Naive B cell (primary cell): ENCODE results near the gene ART4. TPM values are rescaled to one million over a fixed set of nuclear protein-coding genes. Genes with fewer than 3 reads are reported as not detected.

ENCODE experiments used
- ATAC-seq, 2 donors: fragments of 150-1000 bp; cut with Tn5 transposase; 2 replicates each; pipeline ENCODE4 v1.10.0; 2021; ENCODE audit warnings: low read depth in 2 of 2, mild to moderate bottlenecking in 2 of 2, moderate library complexity in 2 of 2
- DNase-seq: peaks from one replicate; pipeline ENCODE4 v3.0.0; 2022
- H3K27ac Mint-ChIP-seq, 6 donors: one replicate each; pipeline ENCODE4 v1.8.0; 2020 to 2022; ENCODE audit warnings: mild to moderate bottlenecking in 6 of 6, mixed read lengths in 6 of 6, moderate library complexity in 5 of 6, inconsistent platforms in 2 of 6
- H3K27me3 Mint-ChIP-seq, 3 donors: one replicate each; pipeline ENCODE4 v1.8.0; 2021 to 2022; ENCODE audit warnings: mixed read lengths in 3 of 3, mild to moderate bottlenecking in 1 of 3
- H3K36me3 Mint-ChIP-seq, 2 donors: one replicate each; pipeline ENCODE4 v1.8.0; 2020 to 2022; ENCODE audit warnings: mixed read lengths in 2 of 2, inconsistent platforms in 1 of 2, mild to moderate bottlenecking in 1 of 2
- H3K4me1 Mint-ChIP-seq, 3 donors: one replicate each; pipeline ENCODE4 v1.8.0; 2020 to 2022; ENCODE audit warnings: mixed read lengths in 3 of 3, inconsistent platforms in 1 of 3, mild to moderate bottlenecking in 1 of 3, moderate library complexity in 1 of 3
- H3K4me3 Mint-ChIP-seq, 8 donors: one replicate each; pipeline ENCODE4 v1.8.0; 2020 to 2022; ENCODE audit warnings: mild to moderate bottlenecking in 8 of 8, mixed read lengths in 8 of 8, moderate library complexity in 8 of 8, inconsistent platforms in 2 of 8
- H3K9me3 Mint-ChIP-seq, 7 donors: one replicate each; pipeline ENCODE4 v1.8.0; 2020 to 2022; ENCODE audit warnings: mixed read lengths in 7 of 7, mild to moderate bottlenecking in 5 of 7, inconsistent platforms in 2 of 7, moderate library complexity in 1 of 7
- polyA plus RNA-seq, 6 donors: library from polyadenylated mRNA; unstranded; fragments of 300-500 nt; fragmentation: Illumina TruSeq; gene quantifications; one replicate each; pipeline ENCODE4 v1.2.3, GENCODE V29; 2021; ENCODE audit warnings: low read depth in 6 of 6

The ART4 gene
- polyA plus RNA-seq, 6 donors from 2014 or later, result not detected

- Mint-ChIP-seq H3K36me3 (no peaks in the 10 kb centered on the region), H3K4me3 (no peak overlapping the region), H3K4me1 (peaks cover 4 to 12% (median 5%) of the 10 kb centered on the region in 3 donors), H3K9me3 (no peaks in the 10 kb centered on the region), H3K27ac (peak overlapping the region in 1 of 6 donors; percentile 79), H3K27me3 (no peaks in the 10 kb centered on the region)
- DNase-seq (no peak), ATAC-seq (no peak)
Observed at GRCh38 chr12:14846042-14846587, 2.8 kb upstream of the ART4 start.

DNA sequence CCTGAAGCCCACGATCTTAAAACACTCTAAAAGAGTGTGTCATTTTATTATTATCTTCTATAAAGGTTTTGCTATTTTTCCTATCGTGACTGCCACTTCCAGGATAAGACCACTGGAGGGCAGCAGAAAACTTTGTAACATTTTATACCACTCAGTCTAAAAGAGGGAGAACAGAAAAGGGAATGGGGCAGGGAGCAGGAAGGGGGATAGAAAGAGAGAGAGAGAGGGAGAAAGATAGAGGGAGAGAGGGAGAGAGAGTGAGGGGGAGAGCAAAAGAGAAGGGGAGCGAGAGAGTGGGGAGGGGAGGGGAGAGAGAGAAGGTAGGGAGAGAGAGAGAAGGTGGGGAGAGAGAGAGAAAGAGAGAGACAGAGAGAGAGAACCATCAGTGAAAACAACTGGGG, 2.0 kb upstream of the ART4 start:
- Mint-ChIP-seq H3K4me1 (peaks cover 4 to 13% (median 5%) of the 10 kb centered on the region in 3 donors), H3K27me3 (no peaks in the 10 kb centered on the region), H3K4me3 (peak overlapping the region in 1 of 8 donors; percentile 7), H3K36me3 (no peaks in the 10 kb centered on the region), H3K9me3 (no peaks in the 10 kb centered on the region), H3K27ac (peak overlapping the region in 5 of 6 donors; percentile 14 to 92 (median 88))
- peak; percentile 38 to 65 for ATAC-seq
- DNase-seq, result peak; percentile 42

DNA sequence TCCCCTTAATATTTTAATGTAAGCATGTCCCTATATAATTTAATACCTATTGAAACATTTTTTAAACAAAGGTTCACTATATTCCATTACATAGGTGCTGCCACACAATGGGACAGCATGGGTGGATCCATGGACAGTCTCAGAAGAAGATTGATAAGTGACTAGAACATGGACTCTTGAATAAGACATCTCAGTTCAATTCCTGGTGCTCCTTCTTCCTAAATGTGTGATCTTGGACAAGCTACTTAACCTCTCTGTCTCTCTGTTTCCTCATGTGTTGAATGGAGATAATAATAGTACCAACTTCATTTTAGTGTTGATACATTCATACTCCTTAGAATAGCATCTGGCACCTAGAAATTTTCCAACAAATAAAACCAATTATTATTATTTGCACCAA, 1.1 kb upstream of the ART4 start:
- Mint-ChIP-seq H3K36me3 (no peaks in the 10 kb centered on the region), H3K9me3 (peaks cover 0 to 1% (median 0%) of the 10 kb centered on the region in 7 donors), H3K27me3 (peaks cover 0 to 3% (median 0%) of the 10 kb centered on the region in 3 donors), H3K27ac (no peak overlapping the region), H3K4me1 (peaks cover 4 to 13% (median 5%) of the 10 kb centered on the region in 3 donors), H3K4me3 (no peak overlapping the region)
- ATAC-seq, result no peak
- no peak for DNase-seq

DNA sequence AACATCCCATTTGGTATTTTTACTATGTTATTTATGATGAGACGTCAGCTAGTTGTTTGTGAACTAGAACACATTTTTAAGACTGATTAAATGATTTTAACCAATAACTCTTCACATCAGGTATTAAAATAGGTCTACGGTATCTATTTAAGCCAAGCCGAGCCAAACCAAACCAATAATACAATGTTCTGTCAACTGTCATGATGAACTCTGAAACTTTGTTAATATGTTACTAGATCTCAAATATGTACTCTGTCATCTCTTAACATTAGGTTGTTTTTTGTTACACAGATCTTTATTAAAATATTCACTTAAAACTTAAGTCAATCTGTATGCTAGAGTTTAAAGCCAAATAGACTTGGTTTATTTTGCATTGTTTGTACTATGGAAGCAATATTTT, 1.0 kb downstream of the ART4 start:
- Mint-ChIP-seq H3K27me3 (peaks cover 0 to 8% (median 6%) of the 10 kb centered on the region in 3 donors), H3K4me3 (no peak overlapping the region), H3K9me3 (peaks cover 0 to 5% (median 0%) of the 10 kb centered on the region in 7 donors), H3K27ac (no peak overlapping the region), H3K4me1 (peaks cover 4 to 13% (median 5%) of the 10 kb centered on the region in 3 donors), H3K36me3 (peaks cover 0 to 4% of the 10 kb centered on the region in 2 donors)
- ATAC-seq (no peak), DNase-seq (no peak)

GRCh38 chr12:14841761-14842160, 1.6 kb downstream of the ART4 start:
- Mint-ChIP-seq H3K36me3 (peaks cover 0 to 4% of the 10 kb centered on the region in 2 donors), H3K4me1 (peaks cover 4 to 13% (median 5%) of the 10 kb centered on the region in 3 donors), H3K27me3 (peaks cover 0 to 8% (median 6%) of the 10 kb centered on the region in 3 donors), H3K9me3 (peaks cover 0 to 5% (median 0%) of the 10 kb centered on the region in 7 donors), H3K27ac (peak overlapping the region in 1 of 6 donors; percentile 20), H3K4me3 (no peak overlapping the region)
- DNase-seq (no peak), ATAC-seq (no peak)

DNA sequence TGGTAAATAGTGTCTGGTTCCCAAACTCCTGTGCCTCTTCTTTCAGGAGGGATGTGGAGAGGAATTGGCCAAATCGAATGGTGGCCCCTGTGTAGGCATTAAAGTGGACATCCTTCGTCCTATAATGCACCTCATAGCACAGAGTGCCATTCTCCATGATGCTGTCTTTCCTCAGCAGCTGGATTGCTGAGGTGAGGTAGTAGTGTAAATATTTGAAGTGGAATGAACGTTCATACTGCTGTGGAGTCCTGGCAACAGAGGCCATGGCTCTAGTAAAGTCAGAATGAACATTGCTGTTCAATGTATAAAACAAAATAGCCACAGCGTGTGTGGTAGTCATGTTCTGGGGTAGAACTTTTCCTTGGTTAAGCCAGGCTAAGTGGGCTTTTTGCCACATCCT, 2.7 kb downstream of the ART4 start:
- H3K27me3 Mint-ChIP-seq, result peaks cover 0 to 8% (median 6%) of the 10 kb centered on the region in 3 donors
- peaks cover 4 to 13% (median 5%) of the 10 kb centered on the region in 3 donors for H3K4me1 Mint-ChIP-seq
- peak overlapping the region in 1 of 6 donors; percentile 12 for H3K27ac Mint-ChIP-seq
- DNase-seq (no peak), ATAC-seq (no peak)
- H3K4me3 Mint-ChIP-seq, result no peak overlapping the region
- peaks cover 0 to 5% (median 0%) of the 10 kb centered on the region in 7 donors for H3K9me3 Mint-ChIP-seq
- H3K36me3 Mint-ChIP-seq, result peaks cover 0 to 4% of the 10 kb centered on the region in 2 donors

GRCh38 chr12:14839262-14839661, 4.1 kb downstream of the ART4 start:
- DNase-seq (no peak), ATAC-seq (no peak)
- peaks cover 0 to 5% (median 0%) of the 10 kb centered on the region in 7 donors for H3K9me3 Mint-ChIP-seq
- no peak overlapping the region for H3K27ac Mint-ChIP-seq
- H3K4me3 Mint-ChIP-seq, result no peak overlapping the region
- peaks cover 0 to 7% (median 2%) of the 10 kb centered on the region in 3 donors for H3K4me1 Mint-ChIP-seq
- peaks cover 0 to 15% (median 8%) of the 10 kb centered on the region in 3 donors for H3K27me3 Mint-ChIP-seq
- peaks cover 0 to 4% of the 10 kb centered on the region in 2 donors for H3K36me3 Mint-ChIP-seq

- H3K4me1 Mint-ChIP-seq, result peaks cover 0 to 5% (median 2%) of the 10 kb centered on the region in 3 donors
- peaks cover 10 to 26% (median 17%) of the 10 kb centered on the region in 3 donors for H3K27me3 Mint-ChIP-seq
- DNase-seq, result no peak
- H3K27ac Mint-ChIP-seq, result no peak overlapping the region
- H3K4me3 Mint-ChIP-seq, result no peak overlapping the region
- peaks cover 0 to 5% (median 0%) of the 10 kb centered on the region in 7 donors for H3K9me3 Mint-ChIP-seq
- peaks cover 4 to 6% of the 10 kb centered on the region in 2 donors for H3K36me3 Mint-ChIP-seq
- ATAC-seq, result no peak
Observed at GRCh38 chr12:14836336-14837210, 6.8 kb downstream of the ART4 start.

GRCh38 chr12:14834509-14834908, 8.8 kb downstream of the ART4 start:
- Mint-ChIP-seq H3K27ac (no peak overlapping the region), H3K27me3 (peaks cover 15 to 31% (median 16%) of the 10 kb centered on the region in 3 donors), H3K36me3 (peaks cover 4 to 9% of the 10 kb centered on the region in 2 donors), H3K4me3 (no peak overlapping the region), H3K4me1 (no peaks in the 10 kb centered on the region), H3K9me3 (peaks cover 0 to 5% (median 0%) of the 10 kb centered on the region in 7 donors)
- ATAC-seq (no peak), DNase-seq (no peak)

DNA sequence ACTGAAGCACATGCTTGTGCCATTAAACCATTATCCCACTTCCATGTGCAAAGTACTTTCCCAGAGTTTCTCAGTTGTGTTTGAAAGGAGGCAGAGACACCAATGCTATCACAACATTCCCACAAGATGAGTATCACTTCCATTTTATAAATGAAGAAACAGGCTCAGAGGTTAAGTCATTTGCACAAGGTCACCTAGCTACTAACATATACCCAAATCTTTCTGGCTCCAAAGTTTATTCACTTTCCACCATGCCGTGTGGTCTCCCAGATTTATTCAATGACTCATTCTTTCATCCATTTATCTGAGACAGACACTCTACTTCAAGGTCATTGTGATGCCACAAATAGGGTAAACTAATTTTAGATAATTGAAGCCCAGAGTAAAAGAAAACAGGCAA, 9.4 kb downstream of the ART4 start:
- ATAC-seq, result no peak
- peaks cover 11 to 31% (median 15%) of the 10 kb centered on the region in 3 donors for H3K27me3 Mint-ChIP-seq

GRCh38 chr12:14833336-14833735, 10.0 kb downstream of the ART4 start:
- Mint-ChIP-seq H3K4me3 (no peak overlapping the region), H3K27ac (no peak overlapping the region), H3K27me3 (peaks cover 10 to 29% (median 15%) of the 10 kb centered on the region in 3 donors), H3K4me1 (no peaks in the 10 kb centered on the region), H3K36me3 (peaks cover 0 to 9% of the 10 kb centered on the region in 2 donors), H3K9me3 (peaks cover 0 to 4% (median 0%) of the 10 kb centered on the region in 7 donors)
- no peak for DNase-seq
- ATAC-seq, result no peak

More for the DNA sequence above, 9.4 kb downstream of the ART4 start:
- Mint-ChIP-seq H3K9me3 (peaks cover 0 to 4% (median 0%) of the 10 kb centered on the region in 7 donors), H3K4me1 (no peaks in the 10 kb centered on the region), H3K27ac (no peak overlapping the region), H3K4me3 (no peak overlapping the region), H3K36me3 (peaks cover under 1 to 9% of the 10 kb centered on the region in 2 donors)
- no peak for DNase-seq

DNA sequence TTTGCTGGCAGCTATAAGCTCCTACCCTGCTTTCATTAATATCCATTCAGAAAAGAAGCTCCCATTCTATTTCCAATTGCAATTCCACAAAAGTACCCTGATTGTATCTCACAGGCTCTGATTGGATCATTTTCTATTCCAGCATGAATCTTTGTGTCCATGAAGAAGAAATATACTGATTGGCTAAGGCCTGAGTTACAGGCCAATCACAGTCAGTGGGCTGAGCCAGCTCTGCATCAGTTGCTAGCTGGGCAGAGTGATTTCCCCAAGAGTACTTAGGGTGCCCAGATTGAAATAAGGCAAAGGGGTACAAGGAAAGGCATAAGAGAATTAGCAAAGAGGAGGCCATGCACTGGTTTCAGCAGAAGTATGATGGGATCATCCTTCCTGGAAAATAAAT, 14.4 kb downstream of the ART4 start:
- H3K4me1 Mint-ChIP-seq, result no peaks in the 10 kb centered on the region
- peaks cover 0 to 4% (median 0%) of the 10 kb centered on the region in 7 donors for H3K9me3 Mint-ChIP-seq
- no peak overlapping the region for H3K4me3 Mint-ChIP-seq
- ATAC-seq, result peak; percentile 79 to 88
- no peak for DNase-seq
- H3K27me3 Mint-ChIP-seq, result peaks cover 10 to 17% (median 13%) of the 10 kb centered on the region in 3 donors
- H3K27ac Mint-ChIP-seq, result peak overlapping the region in 2 of 6 donors; percentile 24 to 30
- H3K36me3 Mint-ChIP-seq, result peaks cover 0 to 9% of the 10 kb centered on the region in 2 donors

GRCh38 chr12:14827043-14827442, 16.3 kb downstream of the ART4 start:
- Mint-ChIP-seq H3K27ac (no peak overlapping the region), H3K36me3 (peaks cover 0 to 7% of the 10 kb centered on the region in 2 donors), H3K4me1 (no peaks in the 10 kb centered on the region), H3K4me3 (no peak overlapping the region), H3K9me3 (peaks cover 0 to 3% (median 0%) of the 10 kb centered on the region in 7 donors), H3K27me3 (peaks cover 6 to 10% (median 9%) of the 10 kb centered on the region in 3 donors)
- ATAC-seq, result no peak
- no peak for DNase-seq
